GM12878 (cell line): Measurements from ENCODE around the gene EIF1. TPM values are rescaled to one million over a fixed set of nuclear protein-coding genes. Genes with fewer than 3 reads are reported as not detected.

ENCODE experiments used
- ATAC-seq: fragments of 200-7000 bp; cut with Tn5 transposase; 3 replicates; pipeline ENCODE4 v1.9.1; 2020; ENCODE audit warnings: mild to moderate bottlenecking, moderate library complexity
- BruUV-seq: library from RNA; stranded (reverse); fragments of 400-500 nt; replicated peaks from 2 replicates; lab custom pipeline; 2021; lab: Mats Ljungman, UMichigan
- CTCF ChIA-PET: fragments of 300-600 bp; sonication (Branson Sonifier 250); formaldehyde crosslinking; extraction: SDS; loops from one replicate; lab custom pipeline; 2021; ENCODE audit warnings: inconsistent platforms; lab: Yijun Ruan, JAX
- POLR2A ChIA-PET: fragments of 350-600 bp; formaldehyde crosslinking; extraction: SDS; loops from one replicate; lab custom pipeline; 2021; ENCODE audit warnings: inconsistent platforms; lab: Charles Lee
- RAD21 ChIA-PET: fragments of 300-600 bp; sonication (Branson Sonifier 250); formaldehyde crosslinking; loops from one replicate; lab custom pipeline; 2023; ENCODE audit warnings: antibody characterized with exemption; ENCODE audit not compliant: unreplicated experiment; lab: Charles Lee
- SMC1A ChIA-PET: fragments of 300-600 bp; sonication (Branson Sonifier 250); formaldehyde crosslinking; loops from one replicate; lab custom pipeline; 2023; ENCODE audit not compliant: unreplicated experiment, uncharacterized antibody; lab: Charles Lee
- DNase-seq: peaks from one replicate; pipeline ENCODE4 v3.0.0-alpha.2; 2011; ENCODE audit warnings: low read depth, low spot score
- FAIRE-seq: peaks from 3 replicates; lab custom pipeline; 2011; peaks lifted over from hg19 to GRCh38; lab: Jason Lieb, UNC
- H2AFZ ChIP-seq: 2 replicates; pipeline ENCODE4 v1.6.0; 2011; ENCODE audit warnings: low read depth, low read length, control low read depth; ENCODE audit not compliant: control insufficient read depth
- H3K27ac ChIP-seq: 2 replicates; pipeline ENCODE4 v1.5.1; 2011; ENCODE audit warnings: control low read depth; ENCODE audit not compliant: control insufficient read depth, insufficient read depth
- H3K27me3 ChIP-seq, 2 experiments: replicated peaks in 1 of 2; 2 replicates each; pipeline versions ENCODE4 v1.6.0 to v1.6.1; 2011; ENCODE audit warnings: low read length in 1 of 2; ENCODE audit not compliant: control insufficient read depth in 2 of 2, insufficient read depth in 2 of 2
- H3K36me3 ChIP-seq, 2 experiments: 2 replicates each; pipeline ENCODE4 v1.5.1; 2011; ENCODE audit warnings: low read length in 1 of 2; ENCODE audit not compliant: control insufficient read depth in 2 of 2, insufficient read depth in 2 of 2
- H3K4me1 ChIP-seq: 2 replicates; pipeline ENCODE4 v1.6.1; 2011; ENCODE audit warnings: mild to moderate bottlenecking, low read length, moderate library complexity, mixed read lengths; ENCODE audit not compliant: control insufficient read depth, insufficient read depth
- H3K4me2 ChIP-seq: 2 replicates; pipeline ENCODE4 v1.6.0; 2011; ENCODE audit warnings: control low read depth; ENCODE audit not compliant: control insufficient read depth, insufficient read depth
- H3K4me3 ChIP-seq: fragments of 200-600 bp; sonication (generic); 2 replicates; pipeline ENCODE4 v1.5.1; 2016
- H3K79me2 ChIP-seq: 2 replicates; pipeline ENCODE4 v1.6.0; 2011; ENCODE audit warnings: low read length; ENCODE audit not compliant: control insufficient read depth, insufficient read depth
- H3K9ac ChIP-seq: 2 replicates; pipeline ENCODE4 v1.8.0; 2011; ENCODE audit warnings: low read length, control low read depth, mixed read lengths; ENCODE audit not compliant: control insufficient read depth, insufficient read depth
- H3K9me3 ChIP-seq: replicated peaks from 3 replicates; pipeline ENCODE4 v1.5.1; 2011; ENCODE audit warnings: mild to moderate bottlenecking, low read length; ENCODE audit not compliant: control insufficient read depth, insufficient read depth
- H4K20me1 ChIP-seq: 2 replicates; pipeline ENCODE4 v1.6.0; 2011; ENCODE audit not compliant: control insufficient read depth, insufficient read depth
- ATF7 ChIP-seq: fragments of 450-650 bp; IDR thresholded peaks from 2 replicates; pipeline ENCODE4 v1.6.1; 2016; ENCODE audit warnings: low read depth, mild to moderate bottlenecking
- CBX5 ChIP-seq: sonication (generic); IDR thresholded peaks from 2 replicates; pipeline ENCODE4 v1.6.1; 2016; ENCODE audit warnings: low read depth, moderate library complexity, mild to moderate bottlenecking, inconsistent platforms
- CHD2 ChIP-seq: IDR thresholded peaks from 2 replicates; pipeline ENCODE4 v1.6.1; 2011; ENCODE audit warnings: low read depth, low read length, improper control_type of control experiment, borderline replicate concordance
- ESRRA ChIP-seq: IDR thresholded peaks from 2 replicates; pipeline ENCODE4 v1.6.1; 2012; ENCODE audit warnings: mild to moderate bottlenecking, low read length, improper control_type of control experiment
- IRF4 ChIP-seq: IDR thresholded peaks from 2 replicates; pipeline ENCODE4 v1.6.1; 2011; ENCODE audit warnings: low read depth, low read length
- MEF2A ChIP-seq: IDR thresholded peaks from 2 replicates; pipeline ENCODE4 v1.6.1; 2011; ENCODE audit warnings: low read depth, mild to moderate bottlenecking, low read length, moderate library complexity; ENCODE audit not compliant: insufficient read depth
- MEF2B ChIP-seq: fragments of 450-650 bp; IDR thresholded peaks from 2 replicates; pipeline ENCODE4 v1.6.1; 2018; ENCODE audit warnings: mild to moderate bottlenecking, moderate library complexity; ENCODE audit not compliant: partially characterized antibody, poor library complexity, severe bottlenecking
- NR2F1 ChIP-seq: fragments of 450-650 bp; conservative IDR thresholded peaks from 2 replicates; pipeline ENCODE4 v1.6.1; 2017; ENCODE audit warnings: mild to moderate bottlenecking
- TCF12 ChIP-seq: IDR thresholded peaks from 2 replicates; pipeline ENCODE4 v1.6.1; 2011; ENCODE audit warnings: low read depth, mild to moderate bottlenecking, low read length
- TCF3 ChIP-seq: IDR thresholded peaks from 2 replicates; pipeline ENCODE4 v1.6.1; 2012; ENCODE audit warnings: low read depth, mild to moderate bottlenecking, low read length, borderline replicate concordance; ENCODE audit not compliant: insufficient read depth
- ZNF384 ChIP-seq: IDR thresholded peaks from 2 replicates; pipeline ENCODE4 v1.6.1; 2012; ENCODE audit warnings: low read depth, mild to moderate bottlenecking, low read length, improper control_type of control experiment, borderline replicate concordance
- ZSCAN29 ChIP-seq: fragments of 450-650 bp; IDR thresholded peaks from 2 replicates; pipeline ENCODE4 v1.6.1; 2017; ENCODE audit warnings: mild to moderate bottlenecking, moderate library complexity
- WGBS: methylation state at CpG from one replicate; pipeline ENCODE4 v1.1.6; 2016; ENCODE audit warnings: low lambda C conversion rate; ENCODE audit not compliant: insufficient replicate concordance, insufficient coverage; ENCODE audit errors: missing lambda C conversion rate; 5-methylcytosine and 5-hydroxymethylcytosine counted together
- in situ Hi-C: fragments of 300-500 bp; cut with MboI; formaldehyde crosslinking; loops from 9 replicates; pipeline ENCODE4 v1.14.3; 2018; ENCODE audit warnings: mixed read lengths
- intact Hi-C: fragments of 100-400 bp; cut with micrococcal nuclease; formaldehyde crosslinking; loops from one replicate; pipeline ENCODE4 v1.14.2; 2022; ENCODE audit not compliant: unreplicated experiment
- polyA plus RNA-seq, 11 experiments: library from polyadenylated mRNA; depleted of rRNA in 4 of 11; unstranded in 6 of 11; stranded (reverse) in 5 of 11; fragments of >200 nt; fragmentation: Nextera tagmentation in 4 of 11; fragmentation: Illumina TruSeq in 1 of 11; extraction: Ambion mirVana in 4 of 11; extraction: Trizol in 1 of 11; gene quantifications; 1 replicate in 1 of 11; 2 replicates in 10 of 11; pipeline versions ENCODE4 v1.2.1 to v1.2.3, GENCODE V29; 2011 to 2016; ENCODE audit warnings: inconsistent platforms in 2 of 11, missing spikeins in 2 of 11, low read depth in 1 of 11
- total RNA-seq, 4 experiments: library from RNA; depleted of rRNA in 3 of 4; stranded (reverse); fragments of >200 nt in 3 of 4; fragmentation: Illumina TruSeq in 1 of 4; extraction: Trizol in 1 of 4; gene quantifications; 2 replicates each; pipeline versions ENCODE4 v1.2.1 to v1.2.3, GENCODE V29; 2013 to 2021
- TF ChIP-seq, protein P1 (sequence below): fragments of 450-650 bp; IDR thresholded peaks from 2 replicates; pipeline ENCODE4 v1.6.1; 2017; ENCODE audit warnings: antibody characterized with exemption, mild to moderate bottlenecking, moderate library complexity
- TF ChIP-seq, protein P2 (sequence below): IDR thresholded peaks from 2 replicates; pipeline ENCODE4 v1.6.1; 2012; ENCODE audit warnings: low read length, inconsistent platforms
- TF ChIP-seq, protein P3 (sequence below): IDR thresholded peaks from 2 replicates; pipeline ENCODE4 v1.6.1; 2012; ENCODE audit warnings: improper control_type of control experiment, low read depth, low read length; ENCODE audit not compliant: insufficient replicate concordance

Gene EIF1
- total and polyA plus RNA-seq, 10 of the 15 experiments (the other 5 are each of a cell fraction or from before 2014, with no cell fraction given) = 39.4 to 815 (median 480) TPM

DNA sequence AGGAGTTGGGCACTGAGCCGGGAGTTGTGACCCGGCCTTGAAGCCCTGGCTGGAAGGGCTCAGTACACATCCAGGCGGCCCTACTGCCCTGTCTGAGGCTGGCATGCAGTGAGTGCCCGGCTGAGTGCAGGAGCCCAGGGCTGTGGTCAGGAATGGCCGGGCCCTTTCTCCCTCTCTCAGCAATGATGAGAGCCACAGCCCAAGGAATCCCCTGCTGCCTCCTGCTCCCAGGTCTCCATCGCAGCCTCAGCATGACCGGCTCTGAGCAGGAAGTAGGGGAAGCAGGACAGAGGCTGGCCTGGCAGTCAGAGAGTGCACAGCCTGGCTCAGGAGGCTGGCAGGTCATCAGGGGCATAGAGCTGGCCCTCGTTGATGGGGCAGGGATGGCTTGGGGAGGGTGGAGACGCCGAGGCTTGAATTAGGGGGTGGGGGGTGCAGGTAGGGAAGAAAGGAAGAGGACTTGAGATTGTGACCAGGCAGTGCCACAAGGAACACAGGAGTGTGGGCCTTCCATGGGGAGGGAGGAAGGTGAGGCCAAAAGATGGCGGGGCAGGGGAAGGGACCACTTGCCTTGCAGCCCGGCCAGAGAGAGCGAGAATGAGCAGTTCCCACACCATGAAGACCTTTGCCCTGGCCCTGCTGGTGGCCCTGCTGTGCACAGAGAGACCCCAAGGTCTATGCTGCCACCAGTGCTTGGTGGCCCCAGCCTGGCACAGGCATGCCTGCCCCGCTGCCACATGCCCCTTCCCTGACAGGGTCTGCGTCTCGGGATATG, 32.2 kb upstream of the EIF1 start:
- H3K79me2 ChIP-seq = no peaks in the 10 kb centered on the region
- RAD21 ChIA-PET = no interaction called here
- WGBS = 32% methylated on average over 14 of the region's 16 CpGs
- SMC1A ChIA-PET = no interaction called here
- no peak overlapping the region for H2AFZ ChIP-seq
- H3K36me3 ChIP-seq = no peaks in the 10 kb centered on the region
- intact Hi-C loops (no loop called here), in situ Hi-C loops (no loop called here)
- POLR2A ChIA-PET = no interaction called here
- ATAC-seq (no peak; the same call in 1 of the 3 replicates), DNase-seq (no peak), FAIRE-seq (no peak)
- H3K9ac ChIP-seq = no peak overlapping the region
- H3K27me3 ChIP-seq = no peaks in the 10 kb centered on the region; a peak in 1 of 4 replicates
- CTCF ChIA-PET = interaction anchor here (0.6 kb wide), 1 partner anchor 8 kb away, joined by 3 read pairs; no protein-coding TSS in a partner anchor
- H4K20me1 ChIP-seq = no peaks in the 10 kb centered on the region
- no peaks in the 10 kb centered on the region; the same call in 1 of the 2 replicates for H3K4me1 ChIP-seq
- no peak overlapping the region for H3K4me2 ChIP-seq
- H3K4me3 ChIP-seq = no peak overlapping the region
- no peaks in the 10 kb centered on the region for H3K9me3 ChIP-seq
- BruUV-seq = no TSS peak
- no peak overlapping the region for H3K27ac ChIP-seq
- TF ChIP-seq ATF7 (no peak), MEF2A (no peak), ZNF384 (no peak), TCF3 (no peak), NR2F1 (no peak), CBX5 (no peak), IRF4 (no peak), ESRRA (no peak), ZSCAN29 (no peak), TCF12 (no peak), MEF2B (no peak), CHD2 (no peak)
- TF ChIP-seq, protein P1, sequence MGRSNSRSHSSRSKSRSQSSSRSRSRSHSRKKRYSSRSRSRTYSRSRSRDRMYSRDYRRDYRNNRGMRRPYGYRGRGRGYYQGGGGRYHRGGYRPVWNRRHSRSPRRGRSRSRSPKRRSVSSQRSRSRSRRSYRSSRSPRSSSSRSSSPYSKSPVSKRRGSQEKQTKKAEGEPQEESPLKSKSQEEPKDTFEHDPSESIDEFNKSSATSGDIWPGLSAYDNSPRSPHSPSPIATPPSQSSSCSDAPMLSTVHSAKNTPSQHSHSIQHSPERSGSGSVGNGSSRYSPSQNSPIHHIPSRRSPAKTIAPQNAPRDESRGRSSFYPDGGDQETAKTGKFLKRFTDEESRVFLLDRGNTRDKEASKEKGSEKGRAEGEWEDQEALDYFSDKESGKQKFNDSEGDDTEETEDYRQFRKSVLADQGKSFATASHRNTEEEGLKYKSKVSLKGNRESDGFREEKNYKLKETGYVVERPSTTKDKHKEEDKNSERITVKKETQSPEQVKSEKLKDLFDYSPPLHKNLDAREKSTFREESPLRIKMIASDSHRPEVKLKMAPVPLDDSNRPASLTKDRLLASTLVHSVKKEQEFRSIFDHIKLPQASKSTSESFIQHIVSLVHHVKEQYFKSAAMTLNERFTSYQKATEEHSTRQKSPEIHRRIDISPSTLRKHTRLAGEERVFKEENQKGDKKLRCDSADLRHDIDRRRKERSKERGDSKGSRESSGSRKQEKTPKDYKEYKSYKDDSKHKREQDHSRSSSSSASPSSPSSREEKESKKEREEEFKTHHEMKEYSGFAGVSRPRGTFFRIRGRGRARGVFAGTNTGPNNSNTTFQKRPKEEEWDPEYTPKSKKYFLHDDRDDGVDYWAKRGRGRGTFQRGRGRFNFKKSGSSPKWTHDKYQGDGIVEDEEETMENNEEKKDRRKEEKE = no peak
- TF ChIP-seq, protein P2, sequence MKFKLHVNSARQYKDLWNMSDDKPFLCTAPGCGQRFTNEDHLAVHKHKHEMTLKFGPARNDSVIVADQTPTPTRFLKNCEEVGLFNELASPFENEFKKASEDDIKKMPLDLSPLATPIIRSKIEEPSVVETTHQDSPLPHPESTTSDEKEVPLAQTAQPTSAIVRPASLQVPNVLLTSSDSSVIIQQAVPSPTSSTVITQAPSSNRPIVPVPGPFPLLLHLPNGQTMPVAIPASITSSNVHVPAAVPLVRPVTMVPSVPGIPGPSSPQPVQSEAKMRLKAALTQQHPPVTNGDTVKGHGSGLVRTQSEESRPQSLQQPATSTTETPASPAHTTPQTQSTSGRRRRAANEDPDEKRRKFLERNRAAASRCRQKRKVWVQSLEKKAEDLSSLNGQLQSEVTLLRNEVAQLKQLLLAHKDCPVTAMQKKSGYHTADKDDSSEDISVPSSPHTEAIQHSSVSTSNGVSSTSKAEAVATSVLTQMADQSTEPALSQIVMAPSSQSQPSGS = no peak
- TF ChIP-seq, protein P3, sequence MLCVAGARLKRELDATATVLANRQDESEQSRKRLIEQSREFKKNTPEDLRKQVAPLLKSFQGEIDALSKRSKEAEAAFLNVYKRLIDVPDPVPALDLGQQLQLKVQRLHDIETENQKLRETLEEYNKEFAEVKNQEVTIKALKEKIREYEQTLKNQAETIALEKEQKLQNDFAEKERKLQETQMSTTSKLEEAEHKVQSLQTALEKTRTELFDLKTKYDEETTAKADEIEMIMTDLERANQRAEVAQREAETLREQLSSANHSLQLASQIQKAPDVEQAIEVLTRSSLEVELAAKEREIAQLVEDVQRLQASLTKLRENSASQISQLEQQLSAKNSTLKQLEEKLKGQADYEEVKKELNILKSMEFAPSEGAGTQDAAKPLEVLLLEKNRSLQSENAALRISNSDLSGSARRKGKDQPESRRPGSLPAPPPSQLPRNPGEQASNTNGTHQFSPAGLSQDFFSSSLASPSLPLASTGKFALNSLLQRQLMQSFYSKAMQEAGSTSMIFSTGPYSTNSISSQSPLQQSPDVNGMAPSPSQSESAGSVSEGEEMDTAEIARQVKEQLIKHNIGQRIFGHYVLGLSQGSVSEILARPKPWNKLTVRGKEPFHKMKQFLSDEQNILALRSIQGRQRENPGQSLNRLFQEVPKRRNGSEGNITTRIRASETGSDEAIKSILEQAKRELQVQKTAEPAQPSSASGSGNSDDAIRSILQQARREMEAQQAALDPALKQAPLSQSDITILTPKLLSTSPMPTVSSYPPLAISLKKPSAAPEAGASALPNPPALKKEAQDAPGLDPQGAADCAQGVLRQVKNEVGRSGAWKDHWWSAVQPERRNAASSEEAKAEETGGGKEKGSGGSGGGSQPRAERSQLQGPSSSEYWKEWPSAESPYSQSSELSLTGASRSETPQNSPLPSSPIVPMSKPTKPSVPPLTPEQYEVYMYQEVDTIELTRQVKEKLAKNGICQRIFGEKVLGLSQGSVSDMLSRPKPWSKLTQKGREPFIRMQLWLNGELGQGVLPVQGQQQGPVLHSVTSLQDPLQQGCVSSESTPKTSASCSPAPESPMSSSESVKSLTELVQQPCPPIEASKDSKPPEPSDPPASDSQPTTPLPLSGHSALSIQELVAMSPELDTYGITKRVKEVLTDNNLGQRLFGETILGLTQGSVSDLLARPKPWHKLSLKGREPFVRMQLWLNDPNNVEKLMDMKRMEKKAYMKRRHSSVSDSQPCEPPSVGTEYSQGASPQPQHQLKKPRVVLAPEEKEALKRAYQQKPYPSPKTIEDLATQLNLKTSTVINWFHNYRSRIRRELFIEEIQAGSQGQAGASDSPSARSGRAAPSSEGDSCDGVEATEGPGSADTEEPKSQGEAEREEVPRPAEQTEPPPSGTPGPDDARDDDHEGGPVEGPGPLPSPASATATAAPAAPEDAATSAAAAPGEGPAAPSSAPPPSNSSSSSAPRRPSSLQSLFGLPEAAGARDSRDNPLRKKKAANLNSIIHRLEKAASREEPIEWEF = no peak
